ENCODE results near the gene TICAM2. TPM values are rescaled to one million over a fixed set of nuclear protein-coding genes. Genes with fewer than 3 reads are reported as not detected.

The TICAM2 gene
- total RNA-seq, 1 experiment from 2014 or later: 0.24 TPM

- Histone ChIP-seq H3K27ac (ENCODE audit: insufficient read length, low read depth, low read length) (no peak overlapping the region), H3K79me2 (ENCODE audit: insufficient read depth, low read length) (peaks cover 4% of the 10 kb centered on the region; the same call in 1 of the 2 replicates)
- no CpG with 5 or more reads among the region's 1 CpG for WGBS (ENCODE audit: extremely low coverage, insufficient read length, low lambda C conversion rate)
These were observed 14.6 kb upstream of the TICAM2 start for GRCh38 chr5:115616892-115617291.

More at GRCh38 chr5:115616892-115617291, 14.6 kb upstream of the TICAM2 start:
- Histone ChIP-seq H3K23me2 (ENCODE audit: insufficient read length, low read depth, low read length, poor library complexity, severe bottlenecking) (no peaks in the 10 kb centered on the region), H2BK15ac (ENCODE audit: low read depth, low read length) (no peak overlapping the region), H4K20me1 (ENCODE audit: control insufficient read depth, insufficient read depth, insufficient read length) (no peaks in the 10 kb centered on the region), H3K9ac (ENCODE audit: extremely low read depth, insufficient read length, low read length) (no peak overlapping the region), H3K4ac (ENCODE audit: low read depth, low read length) (no peak overlapping the region), H3K9me3 (ENCODE audit: control insufficient read depth, low read depth, low read length) (no peaks in the 10 kb centered on the region), H3K4me1 (ENCODE audit: insufficient read depth, low read length) (no peaks in the 10 kb centered on the region), H3K79me1 (ENCODE audit: insufficient read depth, low read depth, low read length, poor library complexity, severe bottlenecking) (peaks cover 2% of the 10 kb centered on the region), H2AFZ (ENCODE audit: low read length) (no peak overlapping the region), H4K5ac (ENCODE audit: insufficient read length, low read depth, low read length) (no peak overlapping the region), H3K27me3 (ENCODE audit: insufficient read depth, low read length) (no peaks in the 10 kb centered on the region), H3K18ac (ENCODE audit: insufficient read length, low read depth, low read length) (no peak overlapping the region), H4K91ac (ENCODE audit: insufficient read length, low read depth, low read length) (no peak overlapping the region), H2BK120ac (ENCODE audit: low read depth, low read length, poor library complexity, severe bottlenecking) (no peak overlapping the region), H3K14ac (ENCODE audit: insufficient read depth, low read length) (no peak overlapping the region), H2BK12ac (ENCODE audit: insufficient read length, low read depth, low read length) (no peak overlapping the region), H2BK5ac (ENCODE audit: insufficient read length, low read length) (no peak overlapping the region), H3K56ac (ENCODE audit: insufficient read length, low read depth, low read length) (no peak overlapping the region), H2AK5ac (ENCODE audit: insufficient read length, low read length) (no peak overlapping the region), H3K23ac (ENCODE audit: insufficient read length, low read depth, low read length) (no peak overlapping the region), H4K8ac (replicated peaks; ENCODE audit: insufficient read length, low read depth, low read length) (no peak overlapping the region), H2BK20ac (ENCODE audit: low read depth, low read length, poor library complexity, severe bottlenecking) (no peak overlapping the region), H3K4me2 (ENCODE audit: insufficient read depth, insufficient read length, low read length) (no peak overlapping the region), H3T11ph (ENCODE audit: low read length) (no peak overlapping the region)
- Mint-ChIP-seq H3K27ac (no peak overlapping the region), H3K4me1 (peaks cover 3 to 4% of the 10 kb centered on the region in 2 experiments; a peak in 3 of 4 replicates), H3K27me3 (ENCODE audit: low read depth) (no peaks in the 10 kb centered on the region), H3K9me3 (no peaks in the 10 kb centered on the region), H3K4me3 (no peak overlapping the region), H3K36me3 (ENCODE audit: insufficient read depth in 1 of 3, low read depth in 3 of 3) (peaks cover 8 to 45% (median 40%) of the 10 kb centered on the region in 3 experiments; a peak in 6 of 7 replicates)
- DNase-seq: no peak
- TF ChIP-seq CTCF (conservative IDR thresholded peaks at IDR 0.05): no peak

All from H9 (cell line).